ENCODE results near the gene CPT1C.

CPT1C gene

DNA sequence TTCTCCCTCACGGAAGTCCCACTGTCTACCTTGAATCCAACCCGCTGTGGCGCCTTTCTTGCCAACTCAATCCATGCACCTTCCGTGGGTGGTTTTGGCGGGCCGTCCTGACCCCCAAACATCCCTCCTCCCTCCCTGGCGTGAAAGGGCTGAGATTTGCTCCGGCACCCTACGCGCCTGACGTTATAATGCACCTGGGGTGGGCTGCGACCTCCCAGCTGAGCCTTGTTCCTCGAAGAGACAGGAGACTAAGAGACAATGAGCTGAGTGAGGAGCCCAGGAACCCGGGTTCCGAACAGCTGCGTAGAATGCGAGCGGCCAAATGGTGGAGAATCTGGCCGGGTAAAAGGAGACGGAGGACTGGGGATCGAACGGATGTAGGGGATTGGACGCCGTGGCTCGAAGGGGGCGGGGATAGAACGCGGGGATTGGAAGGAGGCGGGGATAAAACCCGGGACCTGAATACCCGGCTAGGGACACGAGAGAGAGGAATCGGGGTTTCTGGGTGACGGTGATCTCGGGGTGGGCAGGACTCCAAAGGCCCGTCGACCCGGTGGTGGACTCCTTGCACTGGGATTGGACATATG is at the start of gene CPT1C:
Gene CPT1C (plus strand): TSS at position 461 of the 587 bp plus-strand sequence. CDS start 1,137 bp downstream, outside the sequence.
- Mint-ChIP-seq H3K9me3 (no peaks in the 10 kb centered on the region), H3K27ac (peak within 1 kb of the TSS; percentile 18), H3K27me3 (peaks cover 41% of the 10 kb centered on the region), H3K36me3 (peaks cover 39% of the 10 kb centered on the region), H3K4me1 (peaks cover 40% of the 10 kb centered on the region), H3K4me3 (peak within 1 kb of the TSS; percentile 73)
- ATAC-seq, result peak; percentile 18

DNA sequence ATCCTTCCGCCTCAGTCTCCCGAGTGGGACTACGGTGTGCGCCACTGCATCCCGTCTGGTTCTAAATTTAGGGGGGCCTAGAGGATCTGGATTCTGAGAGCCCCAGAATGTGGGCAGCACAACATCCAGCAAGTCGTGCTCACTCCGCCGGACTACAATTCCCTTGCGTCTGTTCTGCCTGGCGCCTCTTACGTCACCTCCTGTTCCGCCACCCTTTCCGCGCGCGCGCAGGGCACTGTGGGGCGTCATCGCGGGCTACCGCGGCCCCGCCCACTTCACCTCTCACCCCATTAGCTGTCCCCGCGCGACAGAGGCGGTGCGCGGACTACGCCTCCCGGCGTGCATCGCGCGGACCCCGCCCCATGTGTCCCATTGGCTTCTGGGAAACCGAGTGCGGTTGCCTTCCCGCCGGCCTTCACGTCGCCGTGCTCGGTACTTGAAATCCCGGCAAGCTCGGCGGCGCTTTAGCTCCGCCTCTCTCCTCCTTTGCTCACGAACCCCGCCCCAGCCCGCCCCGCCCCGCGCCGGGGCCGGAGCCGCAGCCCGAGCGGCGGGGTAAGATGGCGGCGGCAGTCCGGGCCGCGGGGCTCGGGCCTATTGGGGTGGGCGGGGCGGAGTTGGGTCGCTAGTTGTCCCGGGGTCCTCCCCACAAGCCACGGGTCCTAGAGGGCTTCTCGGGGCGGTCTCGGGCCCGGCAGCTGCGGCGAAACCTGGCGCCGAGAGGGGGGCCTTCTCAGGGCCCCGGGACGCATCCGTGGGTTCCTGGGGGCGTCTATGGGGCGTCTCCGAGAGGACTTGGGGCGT is 49.0 kb upstream of the CPT1C start, which contains the start of gene SCAF1:
Gene SCAF1 (plus strand): TSS at position 522 of the 804 bp plus-strand sequence. CDS start 2,818 bp downstream, outside the sequence.
- peaks cover 24% of the 10 kb centered on the region for H3K36me3 Mint-ChIP-seq
- peak within 1 kb of the TSS; percentile 96 for H3K4me3 Mint-ChIP-seq
- peak within 1 kb of the TSS; percentile 93 for H3K27ac Mint-ChIP-seq
- H3K27me3 Mint-ChIP-seq, result no peaks in the 10 kb centered on the region
- peaks cover 74% of the 10 kb centered on the region for H3K4me1 Mint-ChIP-seq
- H3K9me3 Mint-ChIP-seq, result no peaks in the 10 kb centered on the region
- peak; percentile 85 for ATAC-seq

- H3K4me3 Mint-ChIP-seq, result peak overlapping the region; percentile 96
- peaks cover 28% of the 10 kb centered on the region for H3K36me3 Mint-ChIP-seq
- no peaks in the 10 kb centered on the region for H3K9me3 Mint-ChIP-seq
- peak overlapping the region; percentile 93 for H3K27ac Mint-ChIP-seq
- no peak for ATAC-seq
- H3K4me1 Mint-ChIP-seq, result peaks cover 74% of the 10 kb centered on the region
- H3K27me3 Mint-ChIP-seq, result no peaks in the 10 kb centered on the region
Measured at GRCh38 chr19:49642492-49643035, 48.4 kb upstream of the CPT1C start.

DNA sequence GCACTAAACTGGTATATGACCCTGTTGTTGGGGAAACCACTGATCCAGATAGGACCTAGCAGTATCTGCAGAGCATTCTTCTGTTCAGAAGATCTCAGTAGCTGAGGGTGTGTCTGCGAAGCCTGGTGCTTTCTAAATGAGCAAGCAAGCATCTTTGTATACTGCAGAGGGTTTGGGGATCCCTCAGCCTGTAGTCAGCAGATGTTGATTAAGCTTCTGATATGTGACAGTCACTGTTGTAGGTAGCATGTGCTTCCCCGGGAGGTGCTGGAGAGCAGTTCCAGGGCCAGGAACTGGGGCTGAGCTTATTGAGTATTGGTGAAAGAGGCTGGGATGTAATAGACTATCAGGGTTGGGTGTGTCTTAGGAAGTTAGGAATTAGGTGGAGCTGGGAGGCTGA is 47.5 kb upstream of the CPT1C start:
- Mint-ChIP-seq H3K4me3 (peak overlapping the region; percentile 17), H3K9me3 (no peaks in the 10 kb centered on the region), H3K27ac (peak overlapping the region; percentile 93), H3K27me3 (no peaks in the 10 kb centered on the region), H3K36me3 (peaks cover 28% of the 10 kb centered on the region), H3K4me1 (peaks cover 66% of the 10 kb centered on the region)
- ATAC-seq, result no peak

GRCh38 chr19:49645592-49645991 is 45.3 kb upstream of the CPT1C start:
- H3K9me3 Mint-ChIP-seq, result no peaks in the 10 kb centered on the region
- peaks cover 48% of the 10 kb centered on the region for H3K4me1 Mint-ChIP-seq
- ATAC-seq, result no peak
- peak overlapping the region; percentile 42 for H3K27ac Mint-ChIP-seq
- no peak overlapping the region for H3K4me3 Mint-ChIP-seq
- peaks cover 28% of the 10 kb centered on the region for H3K36me3 Mint-ChIP-seq
- no peaks in the 10 kb centered on the region for H3K27me3 Mint-ChIP-seq

- Mint-ChIP-seq H3K9me3 (no peaks in the 10 kb centered on the region), H3K36me3 (peaks cover 32% of the 10 kb centered on the region), H3K27me3 (no peaks in the 10 kb centered on the region), H3K4me3 (no peak overlapping the region), H3K4me1 (peaks cover 44% of the 10 kb centered on the region), H3K27ac (peak overlapping the region; percentile 42)
- ATAC-seq, result no peak
Measured at GRCh38 chr19:49645995-49646394, 44.9 kb upstream of the CPT1C start.

DNA sequence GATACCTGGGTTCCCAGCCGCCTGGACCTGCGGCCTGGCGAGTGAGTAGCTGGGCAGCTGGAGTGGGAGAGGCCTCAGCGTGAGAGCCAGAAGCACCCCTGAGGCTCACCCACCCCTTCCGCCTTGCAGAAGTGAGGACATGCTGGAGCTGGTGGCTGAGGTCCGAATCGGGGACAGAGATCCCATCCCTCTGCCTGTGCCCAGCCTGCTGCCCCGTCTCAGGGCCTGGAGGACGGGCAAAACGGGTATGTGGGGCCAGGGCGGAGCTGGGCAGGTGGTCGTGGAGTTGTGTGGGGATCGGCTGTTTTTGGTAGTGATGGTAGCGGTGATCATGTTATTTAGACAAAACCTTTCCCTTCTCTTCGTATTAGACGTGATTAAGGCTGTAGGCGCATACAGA is 44.3 kb upstream of the CPT1C start:
- Mint-ChIP-seq H3K36me3 (peaks cover 34% of the 10 kb centered on the region), H3K4me1 (peaks cover 39% of the 10 kb centered on the region)
- ATAC-seq, result no peak

GRCh38 chr19:49651029-49651819 is 39.7 kb upstream of the CPT1C start:
- no peak overlapping the region for H3K4me3 Mint-ChIP-seq
- peaks cover 7% of the 10 kb centered on the region for H3K4me1 Mint-ChIP-seq
- H3K36me3 Mint-ChIP-seq, result peaks cover 44% of the 10 kb centered on the region

More for the DNA sequence above, 44.3 kb upstream of the CPT1C start:
- Mint-ChIP-seq H3K9me3 (no peaks in the 10 kb centered on the region), H3K27me3 (no peaks in the 10 kb centered on the region), H3K4me3 (no peak overlapping the region), H3K27ac (no peak overlapping the region)

GRCh38 chr19:49651820-49652550 is 38.9 kb upstream of the CPT1C start:
- Mint-ChIP-seq H3K4me1 (peaks cover 6% of the 10 kb centered on the region), H3K4me3 (no peak overlapping the region), H3K27ac (no peak overlapping the region), H3K27me3 (no peaks in the 10 kb centered on the region), H3K9me3 (no peaks in the 10 kb centered on the region), H3K36me3 (peaks cover 43% of the 10 kb centered on the region)
- ATAC-seq, result peak; percentile 61

More at GRCh38 chr19:49651029-49651819, 39.7 kb upstream of the CPT1C start:
- ATAC-seq, result peak; percentile 28
- no peaks in the 10 kb centered on the region for H3K9me3 Mint-ChIP-seq
- H3K27me3 Mint-ChIP-seq, result no peaks in the 10 kb centered on the region
- H3K27ac Mint-ChIP-seq, result no peak overlapping the region

- H3K4me3 Mint-ChIP-seq, result no peak overlapping the region
- no peak for ATAC-seq
- no peak overlapping the region for H3K27ac Mint-ChIP-seq
- peaks cover 6% of the 10 kb centered on the region for H3K4me1 Mint-ChIP-seq
- H3K36me3 Mint-ChIP-seq, result peaks cover 47% of the 10 kb centered on the region
- H3K9me3 Mint-ChIP-seq, result no peaks in the 10 kb centered on the region
- no peaks in the 10 kb centered on the region for H3K27me3 Mint-ChIP-seq
Measured at GRCh38 chr19:49652551-49653465, 38.1 kb upstream of the CPT1C start.

DNA sequence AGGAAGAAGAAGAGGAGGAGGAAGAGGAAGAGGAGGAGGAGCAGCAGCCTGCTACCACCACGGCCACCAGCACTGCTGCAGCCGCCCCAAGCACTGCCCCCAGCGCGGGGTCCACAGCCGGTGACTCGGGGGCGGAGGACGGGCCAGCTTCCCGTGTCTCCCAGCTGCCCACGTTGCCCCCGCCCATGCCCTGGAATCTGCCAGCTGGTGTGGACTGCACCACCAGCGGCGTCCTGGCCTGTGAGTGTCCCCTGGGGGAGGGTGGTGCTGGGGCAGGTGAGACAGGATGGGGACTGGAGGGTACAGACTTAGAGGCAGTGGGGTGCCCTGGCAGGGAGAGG is 37.5 kb upstream of the CPT1C start:
- Mint-ChIP-seq H3K4me3 (no peak overlapping the region), H3K27me3 (no peaks in the 10 kb centered on the region), H3K36me3 (peaks cover 49% of the 10 kb centered on the region), H3K9me3 (no peaks in the 10 kb centered on the region), H3K27ac (no peak overlapping the region), H3K4me1 (peaks cover 6% of the 10 kb centered on the region)
- ATAC-seq, result no peak

- H3K36me3 Mint-ChIP-seq, result peaks cover 54% of the 10 kb centered on the region
- H3K4me3 Mint-ChIP-seq, result no peak overlapping the region
- H3K4me1 Mint-ChIP-seq, result peaks cover 6% of the 10 kb centered on the region
- H3K27ac Mint-ChIP-seq, result peak overlapping the region; percentile 26
- H3K27me3 Mint-ChIP-seq, result no peaks in the 10 kb centered on the region
- no peak for ATAC-seq
- no peaks in the 10 kb centered on the region for H3K9me3 Mint-ChIP-seq
Measured at GRCh38 chr19:49654581-49654980, 36.3 kb upstream of the CPT1C start.

DNA sequence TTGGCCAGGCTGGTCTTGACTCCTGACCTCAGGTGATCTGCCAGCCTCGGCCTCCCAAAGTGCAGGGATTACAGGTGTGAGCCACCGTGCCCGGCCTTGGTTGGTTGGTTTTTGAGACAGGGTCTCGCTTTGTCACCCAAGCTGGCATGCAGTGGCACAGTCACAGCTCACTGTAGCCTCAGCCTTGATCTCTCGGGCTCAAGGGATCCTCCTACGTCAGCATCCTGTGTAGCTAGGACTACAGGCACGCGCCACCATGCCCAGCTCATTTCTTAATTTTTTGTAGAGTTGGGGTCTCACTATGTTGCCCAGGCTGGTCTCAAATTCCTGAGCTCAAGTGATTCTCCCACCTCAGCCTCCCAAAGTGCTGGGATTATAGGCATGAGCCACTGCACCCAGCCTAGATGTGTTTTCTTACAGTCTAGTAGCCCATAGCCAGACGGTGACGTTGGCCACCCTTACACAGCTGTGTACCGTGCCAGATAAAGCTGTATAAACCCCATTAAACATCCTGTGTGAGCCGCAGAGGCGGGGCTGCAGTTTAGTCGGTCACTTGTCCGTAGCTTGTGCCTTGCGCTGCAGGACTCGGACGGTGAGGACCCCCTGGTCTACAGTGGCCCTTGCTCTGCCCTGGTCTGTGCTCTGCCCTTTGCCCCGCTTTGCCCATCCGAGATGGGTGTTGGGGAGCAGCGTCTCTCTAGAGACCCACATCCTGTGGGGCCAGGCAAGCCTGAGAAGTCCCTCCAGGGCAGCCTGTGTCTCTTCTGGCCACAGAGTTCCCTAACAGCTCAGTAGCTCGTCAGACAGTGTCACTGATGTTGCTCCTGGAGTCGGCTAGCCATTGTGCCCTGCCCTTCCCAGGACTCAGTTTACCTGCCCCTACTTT is 35.1 kb upstream of the CPT1C start:
- peak overlapping the region; percentile 32 for H3K27ac Mint-ChIP-seq
- peaks cover 57% of the 10 kb centered on the region for H3K36me3 Mint-ChIP-seq
- ATAC-seq, result no peak
- no peaks in the 10 kb centered on the region for H3K9me3 Mint-ChIP-seq
- peaks cover 6% of the 10 kb centered on the region for H3K4me1 Mint-ChIP-seq
- no peaks in the 10 kb centered on the region for H3K27me3 Mint-ChIP-seq
- no peak overlapping the region for H3K4me3 Mint-ChIP-seq

All from stimulated activated memory B cell treated with anti-CD40 and anti-IgM and Interleukin-4, amounts not matched to agents 10 μg/mL and 1 μg/mL and 100 μg/mL, for 72 hours (primary cell).